NCI-H2196 (cell line): ENCODE measurements around the gene MAPK4.
"Not testable (repeated sequence)": the region's sequence is repeated elsewhere in the genome, so short reads cannot be mapped to it uniquely, and the experiment has no call there.

Experiments used
- DNase-seq: peaks from one replicate; lab custom pipeline; 2025; ENCODE audit not compliant: unreplicated experiment; lab: John Stamatoyannopoulos, UW

The MAPK4 gene

DNA sequence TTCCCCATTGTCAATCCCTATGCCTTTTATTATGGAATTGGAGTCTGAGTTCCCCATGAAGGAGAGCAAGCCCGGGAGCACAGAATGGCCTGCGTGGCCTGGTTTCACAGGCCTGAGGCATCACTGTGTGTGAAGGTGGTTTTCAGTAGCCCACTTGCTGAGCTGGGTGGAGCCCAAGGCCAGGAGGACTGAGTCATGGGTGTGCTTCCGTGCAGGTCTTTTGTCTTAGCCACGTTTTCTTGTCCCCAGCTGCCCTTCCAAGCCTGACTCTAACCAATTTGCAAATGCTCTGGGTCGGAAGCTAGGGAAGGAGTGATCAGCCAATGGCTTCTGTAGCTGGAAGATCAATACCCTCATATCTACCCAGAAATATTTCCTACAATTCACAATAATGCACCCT is 119.2 kb downstream of the MAPK4 start:
- DNase-seq: no peak

DNA sequence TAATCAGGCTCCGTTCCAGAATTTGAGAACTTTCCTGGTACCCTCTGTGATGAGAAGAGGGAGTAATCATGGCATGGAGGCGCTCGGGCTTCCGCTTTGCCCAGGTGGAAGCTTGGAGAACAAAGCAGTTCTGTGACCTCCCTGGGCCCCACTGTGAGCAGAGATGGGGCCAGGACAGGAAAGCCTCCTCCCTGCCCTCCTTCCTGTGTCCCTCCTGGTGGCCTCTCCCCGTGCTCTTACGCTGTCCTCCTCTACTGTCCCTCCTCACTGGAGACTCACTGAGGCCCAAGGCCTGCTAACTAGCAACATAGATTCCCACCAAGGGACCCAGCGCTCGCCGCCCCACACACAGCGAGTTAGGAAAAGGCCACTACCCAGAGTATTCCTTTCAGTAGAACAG is 119.8 kb downstream of the MAPK4 start:
- no peak for DNase-seq

DNA sequence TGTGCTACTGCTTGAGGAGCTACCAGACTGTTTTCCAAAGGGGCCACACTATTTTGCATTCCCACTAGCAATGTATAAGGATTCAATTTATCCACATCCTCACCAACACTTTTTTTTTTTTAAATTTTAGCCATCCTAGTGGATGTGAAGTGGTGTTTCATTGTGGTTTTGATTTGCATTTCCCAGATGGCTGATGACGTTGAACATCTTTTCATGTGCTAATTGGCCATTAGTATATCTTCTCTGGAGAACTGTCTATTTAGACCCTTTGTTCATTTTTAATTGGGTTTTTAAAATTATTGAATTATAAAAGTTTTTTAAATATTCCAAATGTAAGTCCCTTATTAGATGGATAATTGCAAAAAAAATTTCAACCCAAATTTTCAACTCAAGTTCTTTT is 121.1 kb downstream of the MAPK4 start:
- no peak for DNase-seq

DNA sequence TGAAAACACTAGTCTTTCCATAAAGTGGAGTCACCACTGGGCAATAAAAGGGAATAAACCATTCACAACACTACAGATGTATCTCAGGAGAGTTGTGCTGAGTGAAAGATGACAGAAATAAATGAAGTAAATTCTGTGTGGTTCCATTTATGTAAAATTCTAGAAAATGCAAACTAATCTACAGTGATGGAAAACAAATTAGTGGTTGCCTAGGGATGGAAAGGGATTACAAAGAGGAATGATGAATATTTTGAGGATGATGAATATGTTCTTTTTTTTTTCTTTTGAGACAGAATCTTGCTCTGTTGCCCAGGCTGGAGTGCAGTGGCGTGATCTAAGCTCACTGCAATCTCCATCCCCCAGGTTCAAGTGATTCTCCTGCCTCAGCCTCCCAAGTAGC is 123.0 kb downstream of the MAPK4 start:
- DNase-seq: no peak

DNA sequence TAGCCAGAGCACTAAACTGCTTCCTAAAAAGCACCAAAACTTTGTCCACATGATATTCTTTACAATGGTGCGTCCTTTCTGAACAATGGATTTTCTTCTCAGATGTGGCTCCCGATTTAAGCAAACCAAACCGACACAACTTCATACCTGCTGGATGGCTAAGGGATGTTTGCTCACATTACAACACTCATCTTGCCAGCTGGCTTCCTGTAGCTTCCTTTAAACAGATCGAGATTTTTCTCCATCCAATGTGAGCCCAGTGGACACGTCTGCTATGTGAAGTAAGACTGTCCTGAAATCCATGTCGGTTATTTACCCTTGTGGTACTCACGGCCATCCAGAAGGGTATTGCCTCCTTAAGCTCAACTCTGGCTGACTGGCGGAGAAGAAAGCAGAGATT is 126.5 kb downstream of the MAPK4 start:
- DNase-seq: no peak

DNA sequence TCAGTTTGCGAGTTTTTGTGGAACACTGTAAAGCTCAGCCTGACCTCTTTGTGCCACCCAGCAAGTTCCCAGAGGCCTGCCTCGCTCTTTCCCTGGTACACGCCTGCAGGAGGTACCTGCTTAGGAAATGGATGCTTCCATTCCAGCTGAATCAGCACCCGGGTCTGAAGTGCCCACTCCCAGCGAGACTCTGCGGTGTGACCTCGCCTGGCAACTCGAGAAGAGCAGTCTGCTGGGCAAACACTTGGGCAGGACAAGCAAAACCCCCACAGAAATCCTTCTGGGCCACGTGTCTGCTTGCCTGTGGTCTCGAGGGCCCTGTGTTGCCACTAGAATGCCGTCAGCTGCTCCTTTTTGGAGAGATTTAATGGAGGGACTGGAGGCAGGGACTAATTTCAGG is 127.6 kb downstream of the MAPK4 start:
- no peak for DNase-seq

DNA sequence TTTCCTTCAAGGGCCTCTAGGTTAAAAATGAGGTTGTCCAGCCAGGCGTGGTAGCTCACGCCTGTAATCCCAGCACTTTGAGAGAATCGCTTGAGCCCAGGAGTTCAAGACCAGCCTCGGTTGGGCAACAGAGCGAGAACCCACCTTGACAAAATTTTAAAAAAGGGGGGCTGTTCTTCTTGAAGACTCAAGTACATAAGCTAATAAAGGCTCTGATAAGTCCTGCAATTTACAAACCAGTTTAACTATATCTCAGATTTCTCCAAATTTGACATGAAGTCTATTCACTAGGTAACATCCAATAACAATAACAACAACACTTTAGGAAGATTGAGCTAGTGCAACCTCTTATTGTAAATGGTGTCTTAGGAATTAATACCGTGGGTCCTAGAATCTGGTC is 129.7 kb downstream of the MAPK4 start:
- DNase-seq: no peak

DNA sequence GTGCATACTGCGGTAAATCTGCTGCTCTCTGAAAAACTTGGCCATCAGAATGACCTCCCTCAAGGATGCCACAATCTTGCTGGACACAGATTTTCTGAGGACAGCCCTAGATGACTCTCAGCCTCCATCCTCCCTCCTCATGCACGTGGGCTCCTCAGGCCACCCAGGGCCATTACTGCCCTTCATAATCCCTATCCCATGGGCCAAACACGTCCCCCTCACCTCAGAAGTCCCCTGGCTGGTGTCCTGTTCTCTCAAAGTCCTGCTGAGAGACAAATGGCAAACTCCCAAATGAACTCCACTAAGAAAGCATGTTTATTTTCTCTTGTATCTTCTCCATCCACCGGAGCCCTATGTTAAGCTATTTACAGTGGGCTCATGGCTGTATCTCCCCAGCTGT is 134.3 kb downstream of the MAPK4 start:
- DNase-seq: no peak

DNA sequence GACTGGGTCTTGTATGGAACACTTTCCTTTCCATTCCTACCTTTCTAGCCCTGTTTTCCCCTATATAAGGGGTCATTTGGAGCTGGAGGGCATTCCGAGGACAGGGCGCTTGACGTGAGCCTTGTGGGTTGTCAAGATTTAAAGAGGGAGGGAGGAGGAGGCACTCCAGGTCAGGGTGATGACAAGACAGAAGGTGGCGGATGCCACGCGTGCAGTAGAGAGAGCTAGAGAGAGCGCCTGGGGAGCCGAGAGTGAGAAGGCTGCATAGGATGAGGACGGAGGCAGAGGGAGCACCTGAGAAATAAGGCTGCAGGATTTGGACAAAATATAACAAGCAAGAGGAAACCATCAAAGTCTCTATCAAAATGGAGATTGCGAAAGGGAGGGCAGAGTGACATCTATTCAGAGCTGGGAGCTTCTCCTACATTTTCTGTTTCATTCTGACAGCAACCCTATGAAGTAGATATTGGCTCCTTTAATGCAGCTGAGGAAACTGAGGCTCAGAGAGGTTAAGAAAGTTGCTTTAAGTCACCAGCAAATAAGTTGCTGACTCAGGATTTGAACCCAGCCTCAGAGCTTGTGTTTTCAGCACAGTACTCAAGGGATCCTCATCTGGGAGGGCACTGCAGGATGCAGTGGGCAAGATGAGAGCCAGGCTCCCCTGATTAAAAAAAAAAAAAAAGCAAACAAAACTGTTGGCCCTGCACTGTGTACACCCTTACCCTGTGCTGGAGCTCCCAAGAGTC is 135.7 kb downstream of the MAPK4 start:
- DNase-seq: no peak

DNA sequence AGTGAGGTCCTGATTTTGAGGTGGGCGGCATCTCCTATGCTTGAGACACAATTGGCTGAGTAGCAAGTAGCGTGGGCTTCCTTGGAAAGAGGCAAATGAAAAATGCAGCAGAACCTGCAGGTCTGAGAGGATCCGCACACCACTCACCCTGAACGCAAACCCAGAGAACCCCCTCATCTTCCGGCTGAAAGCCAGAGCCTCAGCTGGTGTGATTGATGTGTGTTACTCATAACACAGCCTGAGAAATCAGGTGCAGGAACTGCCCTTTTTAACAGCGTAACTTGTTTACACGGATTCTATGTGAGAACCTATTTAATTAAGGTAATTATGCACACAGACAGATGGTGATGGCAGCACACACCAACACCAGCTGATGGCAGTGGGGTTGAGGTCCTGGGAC is 136.5 kb downstream of the MAPK4 start:
- DNase-seq: no peak

DNA sequence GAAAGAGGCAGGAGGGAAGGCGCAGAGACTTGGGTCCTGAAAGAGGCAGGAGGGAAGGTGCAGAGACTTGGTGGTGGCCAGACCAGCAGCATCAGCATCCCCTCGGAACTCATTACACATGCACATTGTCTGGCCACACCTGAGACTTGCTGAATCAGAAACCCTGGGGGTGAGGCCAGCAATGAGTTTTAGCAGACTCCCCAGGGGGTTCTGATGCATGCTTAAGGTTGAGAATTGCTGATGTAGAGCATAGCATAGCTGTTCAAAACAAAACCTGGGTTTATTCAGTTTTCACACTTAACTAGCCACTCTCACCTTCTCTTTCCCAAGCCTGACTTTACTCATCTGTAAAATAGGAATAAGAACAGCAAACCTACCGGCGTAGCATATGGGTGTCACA is 137.0 kb downstream of the MAPK4 start:
- DNase-seq: no peak

DNA sequence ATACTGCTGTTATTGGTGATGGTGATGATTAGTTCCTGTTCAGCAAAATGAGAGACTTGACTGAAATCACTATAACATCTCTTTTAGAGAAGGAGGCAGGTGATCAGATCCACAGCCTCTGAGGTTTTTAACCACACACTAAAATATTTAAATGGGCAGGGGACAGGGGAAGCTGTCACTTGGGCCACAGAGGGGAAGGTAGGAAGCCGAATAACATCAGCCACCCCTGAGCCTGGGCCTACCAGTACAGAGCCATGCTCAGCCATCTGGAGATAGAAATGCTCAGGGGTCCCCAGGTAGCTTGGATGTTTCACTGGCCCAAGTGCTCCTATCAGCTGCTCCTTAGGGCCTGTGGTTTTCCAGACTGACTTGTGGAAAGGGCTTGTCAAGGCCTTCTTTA is 137.6 kb downstream of the MAPK4 start:
- DNase-seq: no peak

DNA sequence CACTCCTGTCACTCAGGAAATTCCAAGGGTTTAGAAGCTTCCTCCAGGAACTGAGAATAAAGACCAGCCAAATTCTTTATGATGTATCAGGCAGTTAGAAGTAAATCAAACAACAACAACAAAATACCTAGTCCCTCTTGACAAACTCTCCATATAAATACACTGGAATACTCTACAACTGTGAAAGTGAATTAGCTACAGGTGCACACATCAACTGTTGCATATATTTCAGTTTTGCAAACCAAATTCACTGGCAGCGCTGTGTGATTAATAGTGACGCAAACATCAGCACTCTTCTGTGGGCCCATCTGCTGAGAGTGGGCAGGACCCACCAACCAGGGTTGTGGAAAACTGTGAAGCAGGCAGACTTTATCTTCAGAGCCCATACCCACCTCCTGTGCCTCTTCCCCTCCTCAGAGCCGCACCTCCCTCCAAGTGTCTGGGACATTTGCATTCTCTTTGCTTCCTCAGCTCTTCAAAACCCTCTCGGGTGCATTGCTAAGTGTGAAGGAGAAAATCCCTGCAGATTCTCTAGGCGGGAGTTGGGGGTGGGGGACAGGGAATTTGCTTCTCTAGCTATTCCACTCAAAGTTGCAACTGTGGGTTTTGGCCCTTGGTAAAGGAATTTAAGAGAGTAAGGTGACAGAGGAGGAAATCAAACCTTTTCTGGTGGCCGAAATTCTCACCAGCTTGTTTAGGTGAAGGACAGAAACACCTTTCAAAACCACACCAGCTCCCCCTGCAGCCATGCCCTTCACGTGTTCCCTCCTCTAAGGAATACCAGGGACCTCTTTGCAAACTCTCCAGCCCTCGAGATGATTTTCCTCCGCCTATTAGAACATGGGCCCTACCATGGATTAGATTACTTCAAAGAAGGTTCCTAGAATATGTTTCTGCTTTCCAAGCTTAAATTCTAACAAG is 140.6 kb downstream of the MAPK4 start:
- no peak for DNase-seq

DNA sequence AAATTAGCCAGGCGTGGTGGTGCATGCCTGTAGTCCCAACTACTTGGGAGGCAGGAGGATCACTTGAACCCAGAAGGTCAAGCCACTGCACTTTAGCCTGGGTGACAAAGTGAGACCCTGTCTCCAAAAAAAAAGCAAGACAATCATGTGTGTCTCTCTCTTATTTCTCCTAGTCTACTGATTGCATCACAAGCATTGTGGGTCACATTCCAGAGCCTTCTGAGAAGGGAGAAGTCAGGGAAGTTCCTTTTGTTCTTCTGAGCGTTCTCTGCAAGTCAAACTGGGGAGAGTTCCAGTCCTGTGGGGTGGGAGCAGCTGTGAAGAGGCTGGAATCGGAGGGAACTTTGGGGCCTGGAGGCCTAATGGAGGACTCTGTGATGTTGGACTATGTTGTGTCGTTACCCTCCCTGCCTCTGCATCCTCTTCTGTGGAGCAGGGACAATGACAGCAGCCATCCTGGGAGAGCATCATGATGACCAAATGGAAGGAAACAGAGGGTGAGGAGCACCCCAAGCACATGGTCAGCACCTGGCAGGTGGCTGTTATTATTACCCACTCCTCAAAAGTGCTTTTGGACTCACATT is 144.6 kb downstream of the MAPK4 start:
- DNase-seq: no peak

DNA sequence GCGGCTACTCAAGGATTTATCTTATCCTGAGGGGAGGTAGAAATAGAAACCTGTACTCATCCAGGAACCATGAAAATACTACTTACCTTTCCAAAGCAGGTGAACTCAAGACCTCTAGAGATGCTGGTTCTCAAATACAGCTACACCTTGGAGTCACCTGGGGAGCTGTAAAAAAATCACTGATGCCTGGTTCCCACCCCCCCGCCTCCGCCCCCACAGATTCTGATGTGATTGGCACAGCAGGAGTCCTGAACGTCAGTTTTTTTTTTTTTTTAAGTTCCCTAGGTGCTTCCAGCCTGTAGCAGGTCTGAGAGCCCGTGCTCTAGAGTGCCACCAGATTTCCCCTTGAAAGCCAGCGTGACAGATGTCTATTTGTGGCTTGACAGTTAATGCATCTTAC is 146.3 kb downstream of the MAPK4 start:
- no peak for DNase-seq

DNA sequence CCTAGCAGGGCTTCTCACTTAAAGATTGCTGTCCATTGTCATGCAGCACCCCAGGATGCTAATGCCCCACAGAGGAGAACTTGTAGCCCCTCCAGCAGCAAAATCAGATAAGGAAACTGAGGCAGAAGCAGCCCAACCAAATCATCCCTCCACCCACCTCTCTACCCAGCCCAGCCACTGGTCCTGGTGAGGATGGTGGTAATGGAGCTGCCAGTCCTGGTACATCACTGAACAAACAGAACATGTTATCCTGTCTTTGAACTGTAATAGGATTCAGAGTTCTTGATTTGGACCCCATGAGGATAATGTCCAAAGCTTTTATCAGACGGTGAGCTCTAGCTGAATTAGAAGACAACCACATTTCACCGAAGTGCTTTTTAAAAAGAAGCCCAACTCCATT is 146.8 kb downstream of the MAPK4 start:
- no peak for DNase-seq

DNA sequence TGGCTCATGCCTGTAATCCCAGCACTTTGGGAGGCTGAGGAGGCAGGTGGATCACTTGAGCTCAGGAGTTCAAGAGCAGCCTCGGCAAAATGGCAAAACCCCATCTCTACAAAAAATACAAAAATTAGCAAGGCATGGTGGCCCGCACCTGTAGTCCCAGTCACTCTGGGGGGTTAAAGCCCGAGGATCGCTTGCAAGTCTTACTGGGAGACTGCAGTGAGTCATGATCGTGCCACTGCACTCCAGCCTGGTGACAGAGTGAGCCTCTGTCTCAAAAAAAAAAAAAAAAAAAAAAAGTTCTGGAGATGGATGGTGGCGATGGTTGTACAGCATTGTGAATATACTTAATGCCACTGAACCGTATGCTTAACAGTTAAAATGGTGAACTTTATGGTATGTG is 147.4 kb downstream of the MAPK4 start:
- not testable (repeated sequence) for DNase-seq

DNA sequence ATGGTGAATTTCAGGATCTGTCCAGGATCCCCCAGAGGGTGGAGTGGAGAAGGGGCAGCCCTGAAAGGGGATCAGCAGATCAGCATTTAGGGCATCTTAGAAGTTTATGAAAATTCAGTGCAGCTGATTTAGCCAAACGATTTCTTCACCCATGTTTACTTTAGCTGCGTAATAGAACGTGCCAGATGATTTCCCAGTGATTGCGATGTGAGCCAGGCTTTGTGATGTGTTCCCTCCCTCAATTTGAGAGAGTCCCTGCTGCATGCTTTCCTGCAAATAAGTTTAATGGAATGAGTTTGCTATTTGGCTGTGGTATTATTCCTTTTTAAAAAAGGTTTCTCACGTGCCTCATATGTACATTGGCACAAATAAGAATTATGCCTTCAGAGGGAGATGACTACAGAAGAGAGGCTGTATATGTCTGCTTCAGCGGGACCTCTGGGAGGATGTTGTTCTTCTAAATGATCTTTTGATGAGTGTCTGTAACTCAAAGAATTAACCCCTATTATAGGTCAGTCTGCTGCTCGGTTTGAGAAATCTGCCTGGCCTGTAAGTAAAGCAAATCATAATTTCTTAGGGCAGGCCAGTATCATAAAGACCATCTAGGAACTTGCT is 148.1 kb downstream of the MAPK4 start:
- no peak for DNase-seq

DNA sequence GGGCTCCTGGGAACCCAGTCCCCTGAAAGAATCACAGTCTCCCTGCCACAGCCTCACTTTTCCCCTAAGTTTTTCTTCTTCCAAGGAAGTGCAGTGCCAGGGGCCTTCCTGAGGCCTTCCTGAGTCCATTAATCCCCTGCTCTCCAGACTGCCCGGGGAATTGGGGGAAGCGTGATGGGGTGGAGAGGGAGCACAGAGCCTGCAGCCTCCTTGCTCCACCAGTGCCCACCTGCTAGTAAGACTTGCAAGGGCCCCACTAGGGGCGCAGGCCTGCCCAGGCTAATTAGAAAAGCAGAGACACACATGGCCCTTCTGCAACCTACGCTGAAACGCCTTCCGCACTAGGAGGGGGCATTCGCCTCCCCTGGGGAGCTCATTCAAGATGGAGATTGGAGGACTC is 149.3 kb downstream of the MAPK4 start:
- DNase-seq: no peak

DNA sequence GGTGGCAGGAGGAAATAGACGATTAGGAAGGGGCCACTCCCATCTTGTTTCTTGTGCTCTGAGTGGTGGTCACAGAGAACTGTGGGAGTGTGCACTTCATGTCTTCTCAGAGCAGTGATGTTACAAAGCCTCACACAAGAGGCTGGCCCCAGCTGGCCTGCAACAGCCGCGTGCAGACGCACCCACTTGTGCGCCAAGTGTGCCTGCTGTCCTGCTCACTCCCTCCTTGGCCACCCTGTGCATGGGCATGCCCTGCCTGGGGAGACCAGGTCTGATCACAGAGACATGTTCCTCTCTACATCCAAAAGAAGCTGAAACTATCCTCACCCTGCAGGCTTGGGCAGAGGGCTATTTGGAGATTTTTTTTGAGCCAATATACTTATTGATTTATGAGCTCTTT is 151.5 kb downstream of the MAPK4 start:
- no peak for DNase-seq

DNA sequence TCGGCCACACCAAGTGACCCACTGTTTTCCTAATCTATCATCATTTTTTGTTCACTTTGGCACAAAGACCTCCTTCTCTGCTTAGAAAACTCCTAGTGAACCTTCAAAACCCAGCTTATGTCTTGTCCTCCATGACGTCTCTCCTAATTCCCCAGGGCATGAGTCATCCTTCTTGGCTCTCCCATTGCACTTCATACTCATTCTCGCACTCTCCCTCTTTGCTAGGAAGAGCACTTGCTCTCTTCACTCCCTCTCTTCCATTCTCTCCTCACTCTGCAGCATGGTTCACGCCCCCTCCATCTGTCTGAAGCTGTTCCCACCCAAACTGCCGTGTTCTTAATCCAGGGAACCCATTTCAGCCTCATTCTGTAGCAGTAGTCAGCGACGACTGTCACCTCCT is 156.0 kb downstream of the MAPK4 start:
- no peak for DNase-seq

DNA sequence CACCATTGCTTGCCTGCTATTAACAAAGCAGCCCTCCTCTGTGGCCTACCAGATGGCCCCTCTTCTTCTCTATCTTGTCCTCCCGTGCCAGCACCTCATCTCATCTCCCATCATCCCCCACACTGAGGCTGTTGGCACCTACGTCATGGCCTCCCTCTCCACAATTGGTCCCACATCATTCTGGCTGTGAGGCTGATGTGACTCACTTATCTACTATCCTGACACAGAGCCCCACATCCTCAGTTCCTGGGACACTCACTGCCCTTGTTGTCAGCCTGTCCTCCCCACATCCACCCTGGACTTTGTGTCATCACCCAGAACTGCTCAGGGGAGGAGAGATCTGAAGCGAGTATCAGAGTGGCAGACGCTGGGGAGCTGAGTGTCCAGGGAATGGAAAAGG is 157.0 kb downstream of the MAPK4 start:
- DNase-seq: no peak
